ENCODE data around the gene THAP3. TPM values are rescaled to one million over a fixed set of nuclear protein-coding genes. Genes with fewer than 3 reads are reported as not detected.

The THAP3 gene
- total and polyA plus RNA-seq, 2 of the 8 experiments (the other 6 are each of a cell fraction or from before 2014, with no cell fraction given), result 8.2 to 15.3 TPM

DNA sequence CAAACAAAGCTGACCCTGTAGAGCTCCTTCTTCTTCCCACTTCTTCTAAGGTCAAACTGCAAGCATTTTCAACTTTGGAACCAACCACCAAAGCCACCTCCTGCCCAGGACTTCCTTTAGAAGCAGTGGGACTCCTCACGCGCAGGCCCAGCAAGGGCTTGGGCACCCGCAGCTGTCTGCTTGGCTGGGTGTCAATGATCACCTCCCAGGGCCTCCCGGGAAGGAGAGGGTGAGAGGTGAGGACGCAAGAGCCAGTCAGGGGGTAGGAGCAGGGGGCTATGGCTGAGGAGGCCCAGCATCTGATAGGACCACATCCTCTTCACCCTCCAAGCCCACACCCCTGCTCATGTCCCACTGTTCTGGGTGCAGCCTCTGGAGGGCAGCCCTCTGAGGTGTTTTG lies 32.2 kb upstream of the THAP3 start:
- peaks cover 2 to 54% (median 28%) of the 10 kb centered on the region in 4 experiments; a peak in 6 of 8 replicates for H3K36me3 ChIP-seq (ENCODE audit: control insufficient read depth in 2 of 4, insufficient read depth in 4 of 4, low read length in 3 of 4)
- H3K27ac ChIP-seq (ENCODE audit: low read depth, low read length), result no peak overlapping the region
- no peak overlapping the region for H3K9ac ChIP-seq (replicated peaks in 1 of 4; ENCODE audit: extremely low read depth in 1 of 4, low read depth in 3 of 4, low read length in 3 of 4)
- TF ChIP-seq SP4 (IDR thresholded peaks at IDR 0.05; ENCODE audit: low read length), result no peak
- TF ChIP-seq TCF12 (IDR thresholded peaks at IDR 0.05; ENCODE audit: low read depth, low read length), result no peak
- no peak for TF ChIP-seq SUZ12 (IDR thresholded peaks at IDR 0.05; ENCODE audit: low read length)
- TF ChIP-seq CEBPB (IDR thresholded peaks at IDR 0.05; ENCODE audit: low read depth, low read length), result no peak
- TF ChIP-seq FOSL1 (IDR thresholded peaks at IDR 0.05; ENCODE audit: insufficient read depth, low read depth, low read length), result no peak
- TF ChIP-seq SIRT6 (IDR thresholded peaks at IDR 0.05; ENCODE audit: low read length), result no peak
- TF ChIP-seq SAP30 (IDR thresholded peaks at IDR 0.05; ENCODE audit: insufficient read depth, insufficient replicate concordance, low read length), result no peak
- TF ChIP-seq JUN (IDR thresholded peaks at IDR 0.05; ENCODE audit: low read depth, low read length), result no peak
- H2AFZ ChIP-seq (ENCODE audit: low read length), result no peak overlapping the region
- no peak overlapping the region for H2BK5ac ChIP-seq (ENCODE audit: low read depth, low read length)
- H3K14ac ChIP-seq (ENCODE audit: insufficient read length), result no peak overlapping the region
- H3K9me3 ChIP-seq (ENCODE audit: insufficient read depth in 2 of 2, low read depth in 1 of 2, low read length in 1 of 2), result no peaks in the 10 kb centered on the region
- 92% methylated on average over 5 of the region's 5 CpGs; no CpG with 5 or more reads in 1 of the 2 experiments for WGBS, 2 experiments (ENCODE audit: extremely low coverage in 1 of 2, insufficient coverage in 1 of 2, insufficient read length in 1 of 2, insufficient replicate concordance in 2 of 2, low coverage in 1 of 2, low lambda C conversion rate in 2 of 2, missing lambda C conversion rate in 1 of 2)
- no peak overlapping the region for H3K4ac ChIP-seq (replicated peaks; ENCODE audit: insufficient read length, low read depth, low read length)
- H2BK20ac ChIP-seq (ENCODE audit: low read length), result no peak overlapping the region
- H3K4me2 ChIP-seq (ENCODE audit: insufficient read depth in 1 of 2, low read depth in 2 of 2, low read length in 2 of 2), result no peak overlapping the region
- no peak overlapping the region for H3K56ac ChIP-seq (replicated peaks; ENCODE audit: insufficient read length, low read depth, low read length)
- H2AK5ac ChIP-seq (ENCODE audit: low read depth, low read length), result no peak overlapping the region
- no peak for DNase-seq (ENCODE audit: low read depth in 1 of 2, low spot score in 2 of 2)
- no peak overlapping the region for H3K23ac ChIP-seq (ENCODE audit: insufficient read length)
- no peak overlapping the region for H4K8ac ChIP-seq (ENCODE audit: extremely low read depth, insufficient read depth, low read length)
- H2BK12ac ChIP-seq (ENCODE audit: low read depth, low read length), result no peak overlapping the region
- H3K79me2 ChIP-seq (ENCODE audit: control insufficient read depth in 1 of 2, insufficient read depth in 2 of 2, low read length in 2 of 2), result peaks cover 0 to 10% of the 10 kb centered on the region in 2 experiments; a peak in 1 of 4 replicates
- no peak overlapping the region for H4K5ac ChIP-seq (ENCODE audit: insufficient read length, low read depth, low read length)
- no peaks in the 10 kb centered on the region; the same call in 1 of the 2 replicates for H3K79me1 ChIP-seq (ENCODE audit: low read depth, low read length)
- H3K23me2 ChIP-seq (ENCODE audit: low read depth, low read length), result no peaks in the 10 kb centered on the region
- POLR2A ChIA-PET (ENCODE audit: partially characterized antibody), result interaction anchor here (0.9 to 17.4 kb wide), 4 partner anchors 8 to 45 kb away, joined by 3 to 196 read pairs (median 6); partner anchors contain the start of gene KLHL21
- no peak overlapping the region for H3K18ac ChIP-seq (ENCODE audit: extremely low read depth, low read length)
- FAIRE-seq, result no peak
- H3K4me1 ChIP-seq (replicated peaks in 1 of 4; ENCODE audit: control insufficient read depth in 3 of 4, insufficient read depth in 4 of 4, low read length in 3 of 4), result no peaks in the 10 kb centered on the region
- H4K20me1 ChIP-seq (replicated peaks in 1 of 2; ENCODE audit: control insufficient read depth in 1 of 2, insufficient read depth in 2 of 2, low read length in 2 of 2), result peaks cover 9 to 37% of the 10 kb centered on the region in 2 experiments
- no peaks in the 10 kb centered on the region for H3K27me3 ChIP-seq (replicated peaks in 1 of 4; ENCODE audit: control insufficient read depth in 3 of 4, extremely low read depth in 1 of 4, insufficient read depth in 3 of 4, low read length in 3 of 4)
- CTCF ChIA-PET (ENCODE audit: partially characterized antibody), result interaction anchor here (1.5 to 1.7 kb wide), 2 partner anchors 11 to 69 kb away, joined by 3 to 4 read pairs; no protein-coding TSS in a partner anchor
- no peak overlapping the region for H2BK120ac ChIP-seq (replicated peaks; ENCODE audit: low read depth, low read length)
- H3K4me3 ChIP-seq (ENCODE audit: extremely low read depth in 1 of 4, insufficient read depth in 2 of 4, low read depth in 3 of 4, low read length in 4 of 4), result no peak overlapping the region
- H4K91ac ChIP-seq (replicated peaks; ENCODE audit: insufficient read length, low read length), result no peak overlapping the region
- H2BK15ac ChIP-seq (ENCODE audit: low read length), result no peak overlapping the region

Data from H1 (cell line).